Lower leg skin (tissue), 4 donors: ENCODE results near the gene PRRG4. TPM values are rescaled to one million over a fixed set of nuclear protein-coding genes. Genes with fewer than 3 reads are reported as not detected.
"Not testable (repeated sequence)": the region's sequence is repeated elsewhere in the genome, so short reads cannot be mapped to it uniquely, and the experiment has no call there.

Experiments
- DNase-seq, 2 donors: peaks; one replicate each; pipeline ENCODE4 v3.0.0-alpha.2; 2019; ENCODE audit warnings: low spot score in 2 of 2
- H3K4me3 ChIP-seq: fragments of 200-600 bp; sonication (generic); 2 replicates; pipeline ENCODE4 v1.5.1; 2017; ENCODE audit warnings: mild to moderate bottlenecking, low read depth; ENCODE audit not compliant: poor library complexity, severe bottlenecking
- CTCF ChIP-seq, 3 donors: fragments of 450-650 bp; IDR thresholded peaks; one replicate each; pipeline ENCODE4 v1.5.1; 2016; ENCODE audit warnings: antibody characterized with exemption in 3 of 3, mild to moderate bottlenecking in 3 of 3, moderate library complexity in 2 of 3
- POLR2A ChIP-seq, 2 donors: fragments of 450-650 bp; IDR thresholded peaks; one replicate each; pipeline ENCODE4 v1.6.1; 2016 to 2017; ENCODE audit warnings: antibody characterized with exemption in 2 of 2, mild to moderate bottlenecking in 1 of 2, moderate library complexity in 1 of 2
- WGBS, 2 donors: methylation state at CpG; one replicate each; pipeline ENCODE4 v1.1.5; 2018; 5-methylcytosine and 5-hydroxymethylcytosine counted together
- intact Hi-C: fragments of 100-400 bp; cut with DNase I; formaldehyde crosslinking; loops from one replicate; pipeline ENCODE4 v1.15.0; 2023; ENCODE audit warnings: low total_unique reads
- total RNA-seq, 4 donors: library from RNA; depleted of rRNA; stranded (reverse); fragments of >200 nt; gene quantifications; one replicate each; pipeline ENCODE4 v1.1.0, GENCODE V29; 2016

The PRRG4 gene
- total RNA-seq, 4 donors from 2014 or later, result 25.2 to 34.4 (median 31.6) TPM

- intact Hi-C loops, result no loop called here
- no peak overlapping the region for H3K4me3 ChIP-seq
- TF ChIP-seq CTCF (IDR thresholded peaks at IDR 0.05) (no peak), POLR2A (IDR thresholded peaks at IDR 0.05) (no peak)
- no peak for DNase-seq
- WGBS, 2 donors, result 55 to 60% methylated on average over 4 of the region's 4 CpGs
These were observed 51.6 kb downstream of the PRRG4 start for GRCh38 chr11:32881286-32881685.

DNA sequence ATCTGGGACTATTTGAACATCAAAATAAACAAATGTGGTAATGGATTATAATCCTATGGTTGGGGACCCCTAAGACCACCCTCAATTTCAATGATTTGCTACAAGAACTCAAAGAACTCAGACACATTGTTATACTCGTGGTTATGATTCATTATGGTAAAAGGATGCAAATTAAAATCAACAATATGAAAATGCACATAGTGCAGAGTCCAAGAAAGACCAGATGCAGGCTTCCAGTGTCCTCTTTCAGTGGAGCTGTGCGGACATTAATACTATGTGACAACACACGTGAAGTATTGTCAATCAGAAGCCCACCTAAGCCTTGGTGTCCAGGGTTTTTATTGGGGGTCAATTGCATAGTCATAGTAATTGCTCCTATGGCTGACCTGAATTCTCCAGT, 53.7 kb downstream of the PRRG4 start:
- DNase-seq, result no peak
- intact Hi-C loops, result no loop called here
- no peak overlapping the region for H3K4me3 ChIP-seq
- no peak for TF ChIP-seq CTCF (IDR thresholded peaks at IDR 0.05)
- 63 to 68% methylated on average over 3 of the region's 3 CpGs for WGBS, 2 donors

DNA sequence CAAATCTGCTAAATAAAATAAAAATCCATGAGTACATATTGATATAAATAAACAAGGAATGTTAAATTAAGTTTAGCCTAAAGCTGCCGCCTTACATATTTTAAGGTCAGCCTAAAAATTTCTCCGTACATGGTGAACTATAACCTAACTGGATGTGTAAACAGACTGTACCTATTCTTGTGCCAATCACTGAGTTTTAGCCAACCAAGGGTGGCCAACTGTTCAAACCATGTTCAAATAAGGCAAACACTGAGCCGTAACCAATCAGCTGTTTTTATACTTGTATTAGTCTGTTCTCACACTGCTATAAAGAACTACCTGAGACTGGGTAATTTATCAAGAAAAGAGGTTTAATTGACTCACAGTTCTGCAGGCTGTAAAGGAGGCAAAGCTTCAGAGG, 54.3 kb downstream of the PRRG4 start:
- no peak overlapping the region for H3K4me3 ChIP-seq
- no peak for DNase-seq
- 93% methylated on average over 3 of the region's 3 CpGs for WGBS, 2 donors
- TF ChIP-seq POLR2A (IDR thresholded peaks at IDR 0.05) (no peak), CTCF (IDR thresholded peaks at IDR 0.05) (no peak)
- intact Hi-C loops, result no loop called here

DNA sequence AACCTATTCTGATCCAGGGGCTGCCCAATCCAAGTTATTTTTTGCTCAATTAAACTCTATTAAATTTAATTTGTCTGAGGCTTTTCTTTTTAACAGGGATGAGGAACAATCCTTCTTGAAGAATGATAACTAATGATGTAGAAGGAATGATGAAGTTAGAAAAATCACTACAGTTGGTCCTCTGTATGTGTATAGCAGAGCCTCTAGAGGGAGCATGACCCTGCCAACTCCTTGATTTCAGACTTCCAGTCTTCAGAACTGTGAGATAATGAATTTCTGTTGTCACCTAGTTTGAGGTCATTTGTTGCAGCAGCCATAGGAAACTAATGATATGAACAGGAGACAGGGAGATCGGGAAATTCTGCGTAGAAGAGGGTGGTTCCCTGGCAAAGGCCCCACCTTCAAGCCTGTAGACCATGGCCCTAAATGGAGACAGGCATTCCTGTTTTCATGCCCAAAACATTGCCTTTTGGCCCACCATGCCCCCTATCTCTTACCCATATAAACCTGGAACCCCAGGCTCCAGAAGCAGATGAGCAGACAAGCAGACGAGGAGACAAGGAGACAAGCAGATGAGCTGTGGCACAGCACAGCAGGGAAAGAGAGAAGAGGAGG, 55.1 kb downstream of the PRRG4 start:
- no peak for DNase-seq
- intact Hi-C loops, result no loop called here
- no peak overlapping the region for H3K4me3 ChIP-seq
- TF ChIP-seq POLR2A (IDR thresholded peaks at IDR 0.05) (no peak), CTCF (IDR thresholded peaks at IDR 0.05) (no peak)
- WGBS, 2 donors, result 63 to 81% methylated on average over 3 of the region's 3 CpGs

GRCh38 chr11:32885556-32885955, 55.8 kb downstream of the PRRG4 start:
- TF ChIP-seq POLR2A (IDR thresholded peaks at IDR 0.05), result no peak
- no peak for TF ChIP-seq CTCF (IDR thresholded peaks at IDR 0.05)
- intact Hi-C loops, result no loop called here
- no peak for DNase-seq
- 90 to 91% methylated on average over 9 of the region's 9 CpGs for WGBS, 2 donors
- no peak overlapping the region for H3K4me3 ChIP-seq

DNA sequence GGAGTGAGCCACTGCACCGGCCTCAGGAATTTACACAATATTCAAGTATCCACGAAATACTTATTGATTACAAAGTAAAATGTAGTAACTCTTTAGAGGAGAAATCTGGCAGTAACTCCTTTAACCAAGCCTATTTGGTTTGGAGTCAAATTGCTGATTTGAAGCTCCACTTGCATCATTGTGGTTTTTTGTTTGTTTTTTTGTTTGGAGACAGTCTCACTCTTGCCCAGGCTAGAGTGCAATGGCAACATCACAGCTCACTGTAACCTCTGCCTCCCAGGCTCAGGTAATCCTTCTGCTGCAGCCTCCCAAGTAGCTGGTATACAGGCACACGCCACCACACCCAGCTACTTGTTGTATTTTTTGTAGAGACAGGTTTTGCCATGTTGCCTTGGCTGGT, 56.5 kb downstream of the PRRG4 start:
- TF ChIP-seq CTCF (IDR thresholded peaks at IDR 0.05) (no peak), POLR2A (IDR thresholded peaks at IDR 0.05) (no peak)
- intact Hi-C loops, result no loop called here
- 91% methylated on average over 3 of the region's 3 CpGs for WGBS, 2 donors
- no peak for DNase-seq
- no peak overlapping the region for H3K4me3 ChIP-seq

DNA sequence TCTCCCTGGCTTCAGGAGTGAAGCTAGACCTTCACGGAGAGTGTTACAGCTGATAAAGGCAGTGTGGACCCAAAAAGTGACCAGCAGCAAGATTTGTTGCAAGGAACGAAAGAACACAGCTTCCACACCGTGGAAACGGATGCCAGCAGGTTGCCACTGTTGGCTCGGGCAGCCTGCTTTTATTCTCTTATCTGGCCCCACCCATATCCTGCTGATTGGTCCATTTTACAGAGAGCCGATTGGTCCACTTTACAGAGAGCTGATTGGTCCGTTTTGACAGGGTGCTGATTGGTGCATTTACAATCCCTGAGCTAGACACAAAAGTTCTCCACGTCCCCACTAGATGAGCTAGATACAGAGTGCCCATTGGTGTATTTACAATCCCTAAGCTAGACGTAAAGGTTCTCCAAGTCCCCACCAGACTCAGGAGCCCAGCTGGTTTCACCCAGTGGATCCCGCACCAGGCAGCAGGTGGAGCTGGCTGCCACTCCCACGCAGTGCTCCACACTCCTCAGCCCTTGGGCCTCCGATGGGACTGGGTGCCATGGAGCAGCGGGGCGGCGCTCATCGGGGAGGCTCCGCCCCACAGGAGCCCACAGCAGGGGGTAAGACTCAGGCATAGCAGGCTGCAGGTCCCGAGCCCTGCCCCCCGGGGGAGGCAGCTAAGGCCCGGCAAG, 58.1 kb downstream of the PRRG4 start:
- H3K4me3 ChIP-seq, intact Hi-C loops: not testable (repeated sequence)
- WGBS, 2 donors, result 89 to 95% methylated on average over 15 to 17 of the region's 20 CpGs
- DNase-seq, result peak in 1 of 2 donors; percentile 54

DNA sequence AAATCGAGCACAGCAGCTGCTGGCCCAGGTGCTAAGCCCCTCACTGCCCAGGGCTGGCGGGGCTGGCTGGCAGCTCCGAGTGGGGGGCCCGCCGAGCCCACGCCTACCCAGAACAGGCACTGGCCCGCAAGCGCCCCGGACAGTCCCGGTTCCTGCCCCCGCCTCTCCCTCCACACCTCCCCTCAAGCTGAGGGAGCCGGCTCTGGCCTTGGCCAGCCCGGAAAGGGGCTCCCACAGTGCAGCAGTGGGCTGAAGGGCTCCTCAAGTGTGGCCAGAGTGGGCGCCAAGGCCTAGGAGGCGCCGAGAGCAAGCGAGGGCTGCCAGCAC, 58.6 kb downstream of the PRRG4 start:
- H3K4me3 ChIP-seq, intact Hi-C loops: not testable (repeated sequence)
- 96 to 98% methylated on average over 11 to 12 of the region's 17 CpGs for WGBS, 2 donors
- peak in 1 of 2 donors; percentile 53 for DNase-seq
